Activated T-cell treated with anti-CD3 and anti-CD28 coated beads, Interleukin-2, amount 50 U/mL, for 72 hours (primary cell): ENCODE measurements around the gene NAT14. TPM values are rescaled to one million over a fixed set of nuclear protein-coding genes. Genes with fewer than 3 reads are reported as not detected.

Experiments used
- ATAC-seq, 2 donors: fragments of 150-1000 bp; cut with Tn5 transposase; replicated peaks in 1 of 2; 2 replicates each; pipeline ENCODE4 v1.10.0; 2021; ENCODE audit warnings: moderate library complexity in 2 of 2, mild to moderate bottlenecking in 1 of 2
- DNase-seq, 2 donors: peaks; one replicate each; pipeline ENCODE4 v3.0.0; 2021 to 2022; ENCODE audit warnings: mixed read lengths in 1 of 2
- H3K27ac Mint-ChIP-seq: one replicate; pipeline ENCODE4 v1.8.0; 2022; ENCODE audit warnings: mild to moderate bottlenecking, moderate library complexity, mixed read lengths
- H3K27me3 Mint-ChIP-seq: one replicate; pipeline ENCODE4 v1.8.0; 2022; ENCODE audit warnings: low read depth, mixed read lengths
- H3K36me3 Mint-ChIP-seq, 2 donors: one replicate each; pipeline ENCODE4 v1.8.0; 2022; ENCODE audit warnings: mixed read lengths in 2 of 2, mild to moderate bottlenecking in 1 of 2; ENCODE audit not compliant: insufficient read depth in 2 of 2
- H3K4me1 Mint-ChIP-seq: one replicate; pipeline ENCODE4 v1.8.0; 2022; ENCODE audit warnings: low read depth, mixed read lengths
- H3K4me3 Mint-ChIP-seq, 2 donors: one replicate each; pipeline ENCODE4 v1.8.0; 2022; ENCODE audit warnings: mild to moderate bottlenecking in 2 of 2, mixed read lengths in 2 of 2, moderate library complexity in 2 of 2
- H3K9me3 Mint-ChIP-seq, 2 donors: one replicate each; pipeline ENCODE4 v1.8.0; 2022; ENCODE audit warnings: mixed read lengths in 2 of 2
- total RNA-seq, 2 donors: library from RNA; stranded (reverse); gene quantifications; one replicate each; pipeline ENCODE4 v1.2.3, GENCODE V29; 2022

Gene NAT14, protein sequence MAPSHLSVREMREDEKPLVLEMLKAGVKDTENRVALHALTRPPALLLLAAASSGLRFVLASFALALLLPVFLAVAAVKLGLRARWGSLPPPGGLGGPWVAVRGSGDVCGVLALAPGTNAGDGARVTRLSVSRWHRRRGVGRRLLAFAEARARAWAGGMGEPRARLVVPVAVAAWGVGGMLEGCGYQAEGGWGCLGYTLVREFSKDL
- 10 to 100 TPM; 19.2 to 20.5 TPM for total RNA-seq

DNA sequence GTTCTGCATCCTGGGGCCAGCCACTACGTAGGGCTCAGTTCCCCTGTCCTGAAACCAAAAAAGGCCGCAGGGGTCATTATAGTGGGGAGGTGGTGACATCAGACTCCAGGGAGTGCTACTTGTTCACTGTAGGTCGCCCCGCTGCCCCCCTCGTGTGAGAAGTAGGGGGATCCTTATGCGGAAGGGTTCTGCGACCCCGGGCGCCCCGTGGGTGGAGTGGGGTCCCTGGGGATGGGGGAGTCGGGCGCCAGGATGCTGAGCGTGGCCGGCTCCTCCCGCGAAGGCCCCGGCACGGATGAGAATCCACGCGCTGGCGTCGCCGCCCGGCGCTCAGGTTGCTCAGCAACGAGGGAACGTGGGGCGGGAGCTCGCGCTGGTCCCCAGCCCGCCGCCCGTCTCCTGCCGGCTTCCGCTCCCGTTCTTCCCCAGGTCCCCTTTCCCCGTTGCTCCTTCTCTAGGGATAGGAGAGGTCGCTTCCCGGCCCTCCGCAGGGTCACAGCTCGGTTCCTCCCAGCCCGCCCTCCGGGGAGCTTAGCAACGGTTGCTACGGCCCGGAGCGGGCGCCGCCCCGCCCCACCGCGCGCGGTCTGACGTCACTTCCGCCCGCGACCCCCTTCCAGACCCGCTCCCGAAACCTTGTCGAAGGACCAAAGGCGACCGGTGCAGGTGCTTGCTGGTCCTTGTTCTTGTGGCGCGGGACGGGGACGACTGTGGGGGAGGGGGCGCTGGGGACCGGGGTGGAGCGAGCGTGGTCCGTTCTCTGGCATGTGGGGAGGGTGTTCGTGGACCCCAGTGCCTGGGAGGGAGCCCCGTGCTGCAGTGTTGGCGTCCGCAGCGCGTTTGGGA lies at the start of gene NAT14:
Gene NAT14, plus strand, starts transcription at position 596 of the 846 bp plus-strand sequence. CDS start 521 bp downstream, outside the sequence.
- Mint-ChIP-seq H3K4me3 (peak within 1 kb of the TSS; percentile 78 to 88), H3K27ac (peak within 1 kb of the TSS; percentile 1), H3K4me1 (peaks cover 18% of the 10 kb centered on the region), H3K27me3 (no peaks in the 10 kb centered on the region), H3K9me3 (no peaks in the 10 kb centered on the region), H3K36me3 (peaks cover 0 to 1% of the 10 kb centered on the region in 2 donors)
- ATAC-seq, result peak; percentile 80 to 81
- DNase-seq, result peak; percentile 70 to 78

DNA sequence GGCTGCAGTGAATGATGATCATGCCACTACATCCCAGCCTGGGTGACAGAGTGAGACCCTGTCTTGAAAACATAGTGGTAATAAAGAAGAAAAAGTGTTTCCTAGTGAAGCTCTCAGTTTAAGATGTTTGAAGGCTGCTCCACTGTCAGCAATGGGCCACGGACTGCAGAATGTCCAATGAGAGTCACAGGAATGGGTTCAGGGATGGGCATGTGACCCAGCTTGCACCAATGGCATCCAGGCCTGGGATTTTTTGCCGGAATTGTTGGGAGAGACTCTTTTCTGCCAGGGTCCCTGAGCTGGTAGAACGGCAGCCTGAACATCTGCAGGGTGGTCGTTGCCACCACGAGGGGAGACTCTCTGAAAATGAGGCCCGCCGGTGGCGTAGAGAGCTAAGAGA lies 48.1 kb upstream of the NAT14 start:
- Mint-ChIP-seq H3K4me1 (peaks cover 12% of the 10 kb centered on the region), H3K36me3 (peaks cover 5 to 6% of the 10 kb centered on the region in 2 donors), H3K4me3 (no peak overlapping the region), H3K27ac (no peak overlapping the region), H3K9me3 (peaks cover 0 to 2% of the 10 kb centered on the region in 2 donors), H3K27me3 (peaks cover 49% of the 10 kb centered on the region)
- no peak for ATAC-seq
- DNase-seq, result no peak

DNA sequence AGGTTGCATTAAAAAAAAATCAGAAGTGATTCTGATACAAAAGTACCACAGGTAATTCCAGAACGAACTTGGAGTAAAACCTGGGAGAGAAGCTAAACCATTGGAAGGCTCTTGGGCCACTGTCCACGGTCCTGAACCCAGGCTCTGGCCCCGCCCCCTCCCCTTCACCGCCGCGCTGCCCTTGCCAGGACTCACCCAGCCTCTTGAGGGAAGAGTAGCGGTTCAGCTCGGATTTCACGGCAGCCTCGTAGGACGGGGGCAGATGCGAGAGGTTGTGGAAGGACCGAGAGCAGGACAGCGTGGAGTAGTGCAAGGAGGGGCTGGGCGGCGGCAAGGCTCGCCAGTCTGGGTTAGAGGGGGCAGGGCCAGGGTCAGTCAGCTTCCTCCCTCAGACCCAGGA lies 47.6 kb upstream of the NAT14 start:
- peak in 1 of 2 donors; percentile 41 for ATAC-seq
- H3K4me1 Mint-ChIP-seq, result peaks cover 13% of the 10 kb centered on the region
- H3K9me3 Mint-ChIP-seq, result peaks cover 0 to 2% of the 10 kb centered on the region in 2 donors
- peaks cover 44% of the 10 kb centered on the region for H3K27me3 Mint-ChIP-seq
- H3K36me3 Mint-ChIP-seq, result peaks cover 5 to 6% of the 10 kb centered on the region in 2 donors
- no peak overlapping the region for H3K4me3 Mint-ChIP-seq
- DNase-seq, result no peak
- no peak overlapping the region for H3K27ac Mint-ChIP-seq

DNA sequence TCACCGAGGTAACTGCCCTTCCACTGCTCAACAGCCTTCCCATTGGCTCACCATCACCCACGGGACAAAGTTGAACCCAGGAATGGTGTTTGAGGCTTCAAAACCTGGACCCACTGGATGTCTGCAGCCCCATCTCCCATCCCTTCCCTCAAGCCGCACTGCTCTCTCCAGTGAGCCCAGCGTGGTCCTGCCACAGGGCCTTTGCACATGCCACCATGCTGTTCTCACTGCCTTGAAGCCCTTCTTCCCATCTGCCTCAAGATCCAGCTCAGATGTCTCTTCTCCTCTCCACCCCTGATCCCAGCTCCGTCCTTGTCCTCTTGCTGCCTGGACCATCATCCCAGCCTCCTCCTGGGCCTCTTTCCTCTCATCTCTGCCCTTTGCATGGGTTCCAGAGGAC lies 45.9 kb upstream of the NAT14 start:
- ATAC-seq, result no peak
- peaks cover 5 to 6% of the 10 kb centered on the region in 2 donors for H3K36me3 Mint-ChIP-seq
- DNase-seq, result no peak

DNA sequence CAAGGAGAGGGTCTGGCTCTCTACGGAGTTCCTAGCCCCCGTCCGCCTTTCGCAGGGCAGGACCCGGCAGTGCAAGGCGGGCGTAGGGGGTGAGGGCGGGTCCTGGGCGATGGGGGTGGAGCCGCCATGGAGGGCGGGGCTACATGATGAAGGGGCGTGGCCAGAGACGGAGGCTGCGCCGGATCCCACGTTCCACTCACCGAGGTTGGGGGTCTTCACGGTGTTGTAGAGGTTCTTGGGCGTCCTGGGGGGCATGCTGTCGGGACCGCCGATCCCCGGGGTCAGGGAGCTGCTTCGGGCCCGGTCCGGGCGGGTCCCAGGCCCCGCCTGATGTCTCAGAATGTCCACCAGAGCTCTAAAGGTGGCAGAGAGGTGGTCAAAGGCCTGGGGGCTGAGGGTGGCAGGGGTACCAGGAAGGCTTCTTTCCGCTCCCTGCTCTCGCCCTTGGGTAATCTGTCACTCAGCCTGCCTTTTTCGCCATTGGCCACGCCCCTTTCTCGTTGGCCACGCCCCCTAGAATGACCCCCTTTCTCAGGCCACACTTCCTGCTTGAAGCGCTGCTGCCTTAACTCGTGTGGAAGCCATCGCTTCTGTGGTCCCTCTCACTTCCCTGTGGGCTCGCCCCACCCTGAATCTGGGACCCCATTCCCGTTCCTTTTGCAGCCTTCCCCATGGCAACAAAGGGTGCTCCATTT lies 44.4 kb upstream of the NAT14 start:
- H3K9me3 Mint-ChIP-seq, result peaks cover 0 to 2% of the 10 kb centered on the region in 2 donors
- H3K27me3 Mint-ChIP-seq, result peaks cover 66% of the 10 kb centered on the region
- ATAC-seq, result peak; percentile 32 to 61
- peak; percentile 36 to 52 for DNase-seq
- H3K36me3 Mint-ChIP-seq, result peaks cover 5 to 6% of the 10 kb centered on the region in 2 donors
- peaks cover 25% of the 10 kb centered on the region for H3K4me1 Mint-ChIP-seq
- no peak overlapping the region for H3K27ac Mint-ChIP-seq
- H3K4me3 Mint-ChIP-seq, result peak overlapping the region; percentile 34 to 78

More for the DNA sequence above, 45.9 kb upstream of the NAT14 start:
- Mint-ChIP-seq H3K4me1 (peaks cover 25% of the 10 kb centered on the region), H3K4me3 (peak overlapping the region in 1 of 2 donors; percentile 37), H3K27me3 (peaks cover 55% of the 10 kb centered on the region), H3K27ac (no peak overlapping the region), H3K9me3 (peaks cover 0 to 2% of the 10 kb centered on the region in 2 donors)

DNA sequence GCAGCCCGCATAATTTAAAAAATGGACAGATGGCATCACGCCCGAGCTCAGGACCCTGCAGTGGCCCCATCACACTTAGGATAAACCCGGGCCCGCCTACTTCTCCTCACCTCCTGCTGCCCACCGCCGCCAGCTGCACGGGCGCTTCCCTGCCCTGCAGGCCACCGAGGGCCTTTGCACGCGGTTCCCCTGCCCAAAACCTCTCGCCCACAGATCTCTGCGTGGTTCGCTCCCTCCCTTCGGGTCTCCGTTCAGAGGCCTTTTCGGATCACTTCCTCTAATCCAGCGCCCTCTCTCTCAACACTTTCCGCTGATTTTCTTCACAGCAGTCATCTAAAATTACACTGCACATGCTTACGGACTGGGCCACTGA lies 43.7 kb upstream of the NAT14 start:
- DNase-seq (no peak), ATAC-seq (peak in 1 of 2 donors; percentile 19)
- Mint-ChIP-seq H3K27ac (no peak overlapping the region), H3K9me3 (peaks cover 0 to 2% of the 10 kb centered on the region in 2 donors), H3K4me1 (peaks cover 25% of the 10 kb centered on the region), H3K4me3 (peak overlapping the region; percentile 34 to 78), H3K27me3 (peaks cover 72% of the 10 kb centered on the region), H3K36me3 (peaks cover 5 to 6% of the 10 kb centered on the region in 2 donors)

DNA sequence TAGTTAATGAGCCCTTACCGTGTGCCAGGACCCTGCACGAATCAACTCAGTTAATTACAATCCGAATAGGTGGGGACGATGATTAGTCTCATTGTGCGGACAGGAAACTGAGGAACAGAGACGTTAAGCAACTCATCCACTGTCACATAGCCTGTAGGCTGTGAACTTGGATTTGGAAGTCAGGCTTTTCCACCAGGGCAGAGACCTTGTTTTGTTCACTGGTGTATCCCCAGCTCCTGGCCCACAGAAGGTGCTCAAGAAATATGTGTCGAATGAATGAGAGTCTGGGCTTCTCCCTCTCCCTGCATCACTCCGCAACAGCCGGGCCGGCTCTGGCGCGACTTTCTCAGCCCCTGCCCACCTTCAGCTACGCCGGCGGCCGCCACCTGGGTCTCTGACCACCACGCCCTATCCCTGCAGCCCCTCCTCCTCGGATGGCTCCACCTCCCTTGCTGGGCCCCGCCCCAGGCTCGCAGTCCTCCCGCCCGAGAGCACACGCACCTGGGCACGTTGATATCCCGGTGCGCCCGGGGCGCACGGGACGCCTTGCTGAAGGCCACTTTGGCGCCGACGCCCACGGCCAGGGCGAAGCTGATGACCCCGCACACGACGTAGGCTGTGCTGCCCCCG lies 43.2 kb upstream of the NAT14 start:
- H3K27ac Mint-ChIP-seq, result no peak overlapping the region
- H3K4me3 Mint-ChIP-seq, result peak overlapping the region; percentile 34 to 78
- peak; percentile 31 to 39 for DNase-seq
- H3K27me3 Mint-ChIP-seq, result peaks cover 71% of the 10 kb centered on the region
- H3K4me1 Mint-ChIP-seq, result peaks cover 25% of the 10 kb centered on the region
- ATAC-seq, result peak; percentile 33 to 36
- peaks cover 0 to 2% of the 10 kb centered on the region in 2 donors for H3K9me3 Mint-ChIP-seq
- H3K36me3 Mint-ChIP-seq, result peaks cover 5 to 6% of the 10 kb centered on the region in 2 donors

DNA sequence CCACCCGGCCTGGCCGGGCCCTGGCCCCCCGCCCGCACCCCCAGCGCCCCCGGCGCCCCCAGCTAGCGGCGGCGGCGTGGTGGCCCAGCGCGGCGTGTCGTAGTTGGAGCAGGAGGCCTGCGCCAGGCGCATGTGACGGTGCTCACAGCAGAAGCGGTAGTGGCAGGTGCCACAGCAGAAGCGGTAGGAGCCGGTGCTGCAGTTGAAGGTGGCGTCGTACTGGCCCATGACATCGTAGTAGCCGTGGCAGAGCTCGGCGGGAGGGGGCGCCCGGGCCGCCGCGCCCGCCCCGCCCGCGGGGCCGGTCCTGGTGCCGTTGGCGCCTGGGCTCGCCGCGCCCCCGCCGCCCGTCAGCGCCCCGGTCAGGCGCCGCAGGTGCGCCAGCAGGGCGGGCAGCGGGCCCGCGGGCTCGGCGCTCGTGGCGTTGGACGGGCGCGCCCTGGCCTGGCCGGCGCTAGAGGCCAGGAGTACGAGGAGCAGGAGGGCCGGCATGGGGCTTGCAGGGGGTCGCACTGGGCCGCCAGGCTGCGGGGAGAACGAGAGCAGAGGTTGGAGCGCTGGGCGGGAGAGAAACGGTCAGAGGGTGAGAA lies 42.5 kb upstream of the NAT14 start:
- H3K27me3 Mint-ChIP-seq, result peaks cover 65% of the 10 kb centered on the region
- H3K9me3 Mint-ChIP-seq, result peaks cover 0 to 2% of the 10 kb centered on the region in 2 donors
- peaks cover 25% of the 10 kb centered on the region for H3K4me1 Mint-ChIP-seq
- H3K4me3 Mint-ChIP-seq, result peak overlapping the region in 1 of 2 donors; percentile 44
- ATAC-seq (peak; percentile 39 to 47), DNase-seq (peak in 1 of 2 donors; percentile 34)
- no peak overlapping the region for H3K27ac Mint-ChIP-seq
- H3K36me3 Mint-ChIP-seq, result peaks cover 5 to 6% of the 10 kb centered on the region in 2 donors

DNA sequence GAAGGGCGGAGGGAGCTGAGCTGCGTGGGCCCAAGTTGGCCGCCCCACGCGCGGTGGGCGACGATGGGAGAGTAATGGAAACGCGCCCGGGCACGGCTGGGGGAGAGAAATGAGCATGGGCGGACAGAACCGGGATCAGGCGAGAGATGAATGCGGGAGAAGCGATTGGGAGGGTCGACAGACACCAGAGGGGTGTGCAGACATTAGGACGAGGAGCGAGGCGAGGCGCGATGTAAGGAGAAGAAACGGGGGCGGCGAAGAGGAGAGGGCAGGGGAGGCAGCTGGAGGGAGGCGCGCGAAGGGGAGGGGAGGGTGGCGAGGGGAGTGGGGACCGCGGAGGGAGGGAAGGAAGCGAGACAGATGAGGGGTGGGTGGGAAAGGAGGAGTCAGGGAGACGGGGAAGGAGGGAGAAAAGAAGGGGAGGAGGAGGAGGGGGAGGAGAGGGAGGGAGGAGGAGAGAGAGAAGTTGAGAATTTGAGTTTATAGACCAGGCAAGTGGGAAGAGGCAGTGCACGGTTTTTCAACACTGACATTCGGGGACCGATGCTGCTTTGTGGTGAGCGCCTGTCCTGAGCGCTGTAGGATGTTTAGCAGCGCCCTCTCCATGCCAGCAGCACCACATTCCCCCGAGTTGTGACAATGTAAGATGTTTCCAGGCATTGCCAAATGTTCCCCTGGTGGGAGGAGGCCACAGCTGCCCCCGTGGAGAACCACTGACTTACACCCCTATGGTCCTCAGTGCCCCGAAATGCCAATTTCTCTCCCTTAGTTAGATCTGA lies 41.8 kb upstream of the NAT14 start, which contains the start of gene SHISA7:
Gene SHISA7, minus strand, starts transcription at position 256 of the 779 bp plus-strand sequence. CDS start 437 bp downstream, outside the sequence.
- peaks cover 62% of the 10 kb centered on the region for H3K27me3 Mint-ChIP-seq
- H3K27ac Mint-ChIP-seq, result no peak within 1 kb of the TSS
- peak within 1 kb of the TSS; percentile 44 to 53 for H3K4me3 Mint-ChIP-seq
- H3K36me3 Mint-ChIP-seq, result peaks cover 5 to 6% of the 10 kb centered on the region in 2 donors
- no peak for ATAC-seq
- peaks cover 0 to 2% of the 10 kb centered on the region in 2 donors for H3K9me3 Mint-ChIP-seq
- peaks cover 25% of the 10 kb centered on the region for H3K4me1 Mint-ChIP-seq
- DNase-seq, result no peak

DNA sequence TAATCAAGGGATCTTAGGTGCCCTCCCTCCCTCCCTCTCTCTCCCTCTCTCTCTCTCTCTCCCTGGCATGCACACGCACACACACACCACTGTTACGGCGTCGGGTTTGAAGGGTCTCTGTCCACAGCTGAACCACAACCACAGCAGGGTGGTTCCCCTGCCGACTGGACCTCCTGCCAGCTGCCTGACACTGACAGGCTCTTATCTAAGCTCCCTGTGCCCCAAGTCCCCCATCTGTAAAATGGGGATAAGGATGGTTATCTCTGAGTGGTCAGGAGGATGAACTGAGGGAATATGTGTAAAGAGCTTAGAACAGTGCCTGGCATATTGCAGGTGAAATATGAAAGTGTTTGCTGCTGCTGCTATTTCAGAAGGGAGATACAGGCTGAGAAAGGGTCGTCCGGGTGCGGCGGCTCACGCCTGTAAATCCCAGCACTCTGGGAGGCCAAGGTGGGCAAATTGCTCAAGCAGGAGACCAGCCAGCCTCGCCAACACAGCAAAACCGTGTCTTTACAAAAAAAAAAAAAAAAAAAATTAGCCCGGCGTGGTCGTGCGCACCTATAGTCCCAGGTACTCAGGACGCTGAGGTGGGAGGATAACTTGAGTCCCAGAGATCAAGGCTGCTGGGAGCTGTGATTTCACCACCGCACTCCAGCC lies 41.0 kb upstream of the NAT14 start:
- no peak for ATAC-seq
- Mint-ChIP-seq H3K4me3 (no peak overlapping the region), H3K27ac (no peak overlapping the region), H3K4me1 (peaks cover 25% of the 10 kb centered on the region), H3K36me3 (peaks cover 5 to 6% of the 10 kb centered on the region in 2 donors), H3K27me3 (peaks cover 58% of the 10 kb centered on the region), H3K9me3 (peaks cover 0 to 2% of the 10 kb centered on the region in 2 donors)
- DNase-seq, result no peak

DNA sequence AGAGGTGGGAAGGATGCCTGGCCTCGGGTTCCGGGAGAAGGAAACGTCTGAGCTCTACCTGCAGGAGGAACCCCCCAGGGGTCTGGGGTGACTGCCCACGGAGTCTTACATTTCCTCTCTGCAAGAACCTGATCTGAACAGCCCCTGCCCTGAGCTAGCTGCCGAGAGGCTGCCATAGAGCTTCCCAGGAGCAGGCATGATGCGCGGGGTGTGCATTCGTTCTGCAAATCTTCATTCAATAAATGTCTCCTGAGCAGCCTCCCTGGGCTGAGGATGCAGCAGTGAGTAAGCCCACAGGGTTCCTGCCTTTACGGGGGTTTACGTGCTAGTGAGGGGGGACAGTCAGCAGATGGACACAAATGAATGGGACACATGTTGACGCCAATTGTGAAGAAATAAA lies 40.3 kb upstream of the NAT14 start:
- Mint-ChIP-seq H3K36me3 (peaks cover 5 to 6% of the 10 kb centered on the region in 2 donors), H3K9me3 (peaks cover 0 to 2% of the 10 kb centered on the region in 2 donors), H3K4me3 (no peak overlapping the region), H3K27me3 (peaks cover 51% of the 10 kb centered on the region), H3K4me1 (peaks cover 25% of the 10 kb centered on the region), H3K27ac (no peak overlapping the region)
- ATAC-seq, result no peak
- no peak for DNase-seq
